Keratinocyte (primary cell): ENCODE results near the gene SLC12A5. TPM values are rescaled to one million over a fixed set of nuclear protein-coding genes. Genes with fewer than 3 reads are reported as not detected.

ENCODE experiments used
- DNase-seq: peaks from one replicate; pipeline ENCODE4 v3.0.0-alpha.2; 2011; ENCODE audit warnings: low read depth, missing footprints, low spot score
- FAIRE-seq: peaks from 2 replicates; lab custom pipeline; 2011; peaks lifted over from hg19 to GRCh38; lab: Jason Lieb, UNC
- H2AFZ ChIP-seq: 2 replicates; pipeline ENCODE4 v1.6.0; 2012; ENCODE audit warnings: low read length, control low read depth, inconsistent platforms; ENCODE audit not compliant: control insufficient read depth
- H3K27ac ChIP-seq: 2 replicates; pipeline ENCODE4 v1.5.1; 2011; ENCODE audit warnings: low read length; ENCODE audit not compliant: control insufficient read depth, insufficient read depth
- H3K27me3 ChIP-seq: 3 replicates; pipeline ENCODE4 v1.6.0; 2011; ENCODE audit warnings: low read length; ENCODE audit not compliant: control insufficient read depth, insufficient read depth; ENCODE audit errors: extremely low read depth
- H3K36me3 ChIP-seq, 2 experiments: 2 replicates in 1 of 2; 3 replicates in 1 of 2; pipeline ENCODE4 v1.5.1; 2011; ENCODE audit warnings: low read length in 2 of 2, mild to moderate bottlenecking in 1 of 2; ENCODE audit not compliant: control insufficient read depth in 2 of 2, insufficient read depth in 2 of 2; ENCODE audit errors: extremely low read depth in 1 of 2
- H3K4me1 ChIP-seq: 3 replicates; pipeline ENCODE4 v1.5.1; 2011; ENCODE audit warnings: low read length; ENCODE audit not compliant: control insufficient read depth, insufficient read depth; ENCODE audit errors: extremely low read depth
- H3K4me2 ChIP-seq: 3 replicates; pipeline ENCODE4 v1.6.0; 2011; ENCODE audit warnings: low read depth, low read length; ENCODE audit not compliant: control insufficient read depth, insufficient read depth; ENCODE audit errors: extremely low read depth
- H3K4me3 ChIP-seq, 3 experiments: fragments of 200-600 bp in 1 of 3; sonication (generic) in 1 of 3; 2 replicates in 2 of 3; 3 replicates in 1 of 3; pipeline ENCODE4 v1.5.1; 2011 to 2016; ENCODE audit warnings: low read length in 3 of 3, mild to moderate bottlenecking in 3 of 3, control low read depth in 2 of 3, inconsistent platforms in 1 of 3, low read depth in 1 of 3, mixed read lengths in 1 of 3, mixed run types in 1 of 3, moderate library complexity in 1 of 3; ENCODE audit not compliant: control insufficient read depth in 2 of 3, insufficient read depth in 2 of 3; ENCODE audit errors: extremely low read depth in 1 of 3
- H3K79me2 ChIP-seq: 2 replicates; pipeline ENCODE4 v1.6.0; 2012; ENCODE audit warnings: low read length; ENCODE audit not compliant: control insufficient read depth, insufficient read depth
- H3K9ac ChIP-seq: 3 replicates; pipeline ENCODE4 v1.6.0; 2011; ENCODE audit warnings: low read length; ENCODE audit not compliant: control insufficient read depth, insufficient read depth; ENCODE audit errors: extremely low read depth
- H3K9me1 ChIP-seq: 3 replicates; pipeline ENCODE4 v1.6.0; 2011; ENCODE audit warnings: low read length; ENCODE audit not compliant: control insufficient read depth, insufficient read depth; ENCODE audit errors: extremely low read depth
- H3K9me3 ChIP-seq: 2 replicates; pipeline ENCODE4 v1.5.1; 2012; ENCODE audit warnings: low read depth, low read length; ENCODE audit not compliant: control insufficient read depth
- H4K20me1 ChIP-seq: 3 replicates; pipeline ENCODE4 v1.6.0; 2011; ENCODE audit warnings: low read length; ENCODE audit not compliant: control insufficient read depth, insufficient read depth; ENCODE audit errors: extremely low read depth
- CTCF ChIP-seq, 3 experiments: IDR thresholded peaks in 1 of 3; conservative IDR thresholded peaks in 1 of 3; optimal IDR thresholded peaks in 1 of 3; 2 replicates in 2 of 3; 3 replicates in 1 of 3; pipeline versions ENCODE3 to v1.5.1; 2011; ENCODE audit warnings: low read length in 3 of 3, mild to moderate bottlenecking in 3 of 3, moderate library complexity in 2 of 3, control low read depth in 1 of 3, inconsistent platforms in 1 of 3; ENCODE audit not compliant: insufficient read depth in 2 of 3; ENCODE audit errors: extremely low read depth in 1 of 3
- EZH2 ChIP-seq: IDR thresholded peaks from one replicate; pipeline ENCODE4 v1.6.1; 2012; ENCODE audit warnings: inconsistent platforms, mild to moderate bottlenecking, low read length, moderate library complexity
- dilution Hi-C: fragments of 300-500 bp; cut with MboI; formaldehyde crosslinking; loops from one replicate; pipeline ENCODE4 v1.7.0; 2020; ENCODE audit warnings: low sequenced_read_pairs; ENCODE audit not compliant: extremely low pct_ligation_motif_present
- polyA plus RNA-seq, 5 experiments: library from polyadenylated mRNA; depleted of rRNA in 3 of 5; stranded (reverse) in 3 of 5; stranded (forward) in 1 of 5; unstranded in 1 of 5; fragments of >200 nt; gene quantifications; 1 replicate in 1 of 5; 2 replicates in 3 of 5; 3 replicates in 1 of 5; pipeline versions ENCODE4 v1.2.1 to v1.2.3, GENCODE V29; 2011 to 2012; ENCODE audit warnings: missing spikeins in 2 of 5, low read depth in 1 of 5, low replicate concordance in 1 of 5

The SLC12A5 gene
- polyA plus RNA-seq, 1 donor (not counting 4 experiments of a cell fraction or from before 2014, with no cell fraction given): not detected

GRCh38 chr20:45983279-45983743 is 45.7 kb upstream of the SLC12A5 start:
- Histone ChIP-seq H3K27me3 (no peaks in the 10 kb centered on the region), H3K9me3 (no peaks in the 10 kb centered on the region), H3K9ac (no peak overlapping the region), H3K79me2 (no peaks in the 10 kb centered on the region), H3K4me1 (no peaks in the 10 kb centered on the region), H3K9me1 (no peaks in the 10 kb centered on the region), H3K4me2 (no peak overlapping the region), H4K20me1 (no peaks in the 10 kb centered on the region), H3K27ac (no peak overlapping the region), H2AFZ (no peak overlapping the region), H3K36me3 (no peaks in the 10 kb centered on the region), H3K4me3 (no peak overlapping the region)
- TF ChIP-seq CTCF (optimal IDR thresholded peaks at IDR 0.05 in 1 of 3, IDR thresholded peaks at IDR 0.05 in 1 of 3, conservative IDR thresholded peaks at IDR 0.05 in 1 of 3; ENCODE audit: extremely low read depth in 1 of 3, insufficient read depth in 2 of 3, low read length in 3 of 3): no peak
- no peak for TF ChIP-seq EZH2
- dilution Hi-C loops: no loop called here
- DNase-seq (no peak), FAIRE-seq (no peak)

- no peak for DNase-seq
These were observed 43.4 kb upstream of the SLC12A5 start for GRCh38 chr20:45985573-45985972.

More at GRCh38 chr20:45985573-45985972, 43.4 kb upstream of the SLC12A5 start:
- no peak overlapping the region for H3K9ac ChIP-seq
- TF ChIP-seq EZH2: no peak
- TF ChIP-seq CTCF (optimal IDR thresholded peaks at IDR 0.05 in 1 of 3, IDR thresholded peaks at IDR 0.05 in 1 of 3, conservative IDR thresholded peaks at IDR 0.05 in 1 of 3; ENCODE audit: extremely low read depth in 1 of 3, insufficient read depth in 2 of 3, low read length in 3 of 3): peak; percentile 9 to 59 (median 11)
- H3K9me3 ChIP-seq: no peaks in the 10 kb centered on the region
- no peaks in the 10 kb centered on the region for H3K79me2 ChIP-seq
- no peak overlapping the region for H3K4me2 ChIP-seq
- dilution Hi-C loops: no loop called here
- no peak overlapping the region for H3K27ac ChIP-seq
- H3K4me3 ChIP-seq: no peak overlapping the region
- FAIRE-seq: no peak
- no peaks in the 10 kb centered on the region for H3K9me1 ChIP-seq
- H2AFZ ChIP-seq: no peak overlapping the region
- H3K27me3 ChIP-seq: no peaks in the 10 kb centered on the region
- no peaks in the 10 kb centered on the region for H4K20me1 ChIP-seq
- no peaks in the 10 kb centered on the region for H3K4me1 ChIP-seq
- no peaks in the 10 kb centered on the region for H3K36me3 ChIP-seq
